Activated T-cell treated with anti-CD3 and anti-CD28 coated beads for 4 hours (primary cell): ENCODE measurements around the gene METTL2B.
A peak's percentile ranks its signal among the peaks of the same experiment; 100 is the strongest.
"Not testable (repeated sequence)": the region's sequence is repeated elsewhere in the genome, so short reads cannot be mapped to it uniquely, and the experiment has no call there.

Experiments
- DNase-seq: peaks from one replicate; pipeline ENCODE4 v3.0.0-alpha.2; 2020

Gene METTL2B

DNA sequence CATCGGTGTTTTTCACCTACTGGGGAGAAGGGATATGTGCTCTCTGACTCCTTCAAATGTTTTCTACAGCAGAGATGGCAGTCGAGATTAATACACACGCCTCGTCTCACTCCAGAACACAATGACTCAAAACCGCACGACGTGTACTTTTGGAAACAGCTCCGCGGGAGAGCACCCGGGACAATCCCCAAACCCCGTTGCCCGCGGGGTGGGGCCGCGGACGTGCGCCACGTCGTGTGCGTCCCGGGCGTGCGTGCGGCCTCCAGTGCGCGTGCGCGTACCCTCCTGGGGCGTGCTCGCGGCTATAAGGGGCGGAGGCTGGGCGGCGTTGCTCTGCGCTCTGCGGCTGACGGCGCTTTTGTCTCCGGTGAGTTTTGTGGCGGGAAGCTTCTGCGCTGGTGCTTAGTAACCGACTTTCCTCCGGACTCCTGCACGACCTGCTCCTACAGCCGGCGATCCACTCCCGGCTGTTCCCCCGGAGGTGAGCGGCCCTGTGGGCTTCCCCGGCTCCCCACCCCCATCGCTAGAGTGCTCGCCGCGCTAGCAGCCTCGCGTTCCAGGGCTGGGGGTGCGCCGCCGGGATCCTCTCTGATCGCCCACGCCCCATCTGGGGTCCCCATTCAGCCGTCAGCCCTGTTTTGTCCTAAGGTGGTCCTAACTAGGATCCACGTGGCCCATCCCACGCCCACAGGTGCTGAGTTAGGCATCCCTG, 20.8 kb upstream of the METTL2B start, which contains the start of gene HILPDA:
HILPDA (plus strand) TSS at position 336 of the 712 bp plus-strand sequence. CDS start 1,391 bp downstream, outside the sequence.
- peak; percentile 89 for DNase-seq

DNA sequence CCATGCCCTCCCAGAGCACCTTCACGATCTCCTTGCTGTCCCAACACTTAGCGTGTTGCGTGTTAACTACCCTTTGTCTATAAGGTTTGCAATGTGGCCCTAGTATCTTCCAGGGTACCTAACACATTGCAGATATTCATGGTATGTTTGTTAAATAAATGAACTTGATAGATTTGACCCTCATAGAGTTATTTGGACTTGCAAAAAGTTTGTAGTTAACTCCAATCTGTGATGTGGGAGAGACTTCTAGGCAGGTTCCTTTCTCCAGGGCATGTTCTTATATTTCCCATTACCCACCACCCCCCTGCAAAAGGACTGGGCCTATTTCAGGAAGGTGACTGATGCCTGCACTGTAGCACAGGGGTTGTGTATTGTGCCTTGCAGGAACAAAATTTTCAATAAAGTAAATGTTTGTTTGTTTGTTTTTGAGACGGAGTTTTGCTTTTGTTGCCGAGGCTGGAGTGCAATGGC, 20.3 kb upstream of the METTL2B start:
- no peak for DNase-seq

DNA sequence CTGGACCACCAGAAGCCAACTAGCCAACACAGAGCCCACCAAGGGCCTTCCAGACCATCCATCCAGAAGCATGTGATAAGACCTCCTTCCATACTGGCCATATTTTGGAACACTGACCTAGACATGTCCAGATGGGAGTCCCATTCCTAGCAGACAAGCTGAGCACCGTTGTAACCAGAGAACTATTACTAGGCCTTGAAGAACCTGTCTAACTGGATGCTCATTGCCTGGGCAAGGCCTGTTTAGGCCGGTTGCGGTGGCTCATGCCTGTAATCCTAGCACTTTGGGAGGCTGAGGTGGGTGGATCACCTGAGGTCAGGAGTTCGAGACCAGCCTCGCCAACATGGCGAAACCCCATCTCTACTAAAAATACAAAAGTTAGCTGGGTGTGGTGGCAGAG, 19.2 kb upstream of the METTL2B start:
- DNase-seq, result not testable (repeated sequence)

DNA sequence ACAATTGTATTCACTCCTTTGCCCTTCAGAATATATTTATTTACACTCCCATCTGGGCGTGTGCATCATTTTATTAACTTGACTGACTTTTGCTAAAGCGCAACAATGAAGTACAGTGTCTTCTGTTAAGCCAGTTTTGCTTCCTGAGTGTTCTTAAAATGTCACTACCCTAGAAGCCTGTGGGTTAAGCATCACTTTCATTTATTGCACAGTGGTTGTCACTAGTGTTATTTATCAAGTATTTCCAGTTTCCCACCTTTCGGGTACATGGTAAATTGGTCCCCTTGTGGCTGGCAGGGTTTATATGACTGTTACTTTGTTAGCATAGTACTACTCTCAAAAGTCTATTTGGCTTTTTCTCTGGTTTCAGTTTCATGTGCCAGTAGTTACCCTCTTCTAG, 17.6 kb upstream of the METTL2B start:
- DNase-seq, result no peak

DNA sequence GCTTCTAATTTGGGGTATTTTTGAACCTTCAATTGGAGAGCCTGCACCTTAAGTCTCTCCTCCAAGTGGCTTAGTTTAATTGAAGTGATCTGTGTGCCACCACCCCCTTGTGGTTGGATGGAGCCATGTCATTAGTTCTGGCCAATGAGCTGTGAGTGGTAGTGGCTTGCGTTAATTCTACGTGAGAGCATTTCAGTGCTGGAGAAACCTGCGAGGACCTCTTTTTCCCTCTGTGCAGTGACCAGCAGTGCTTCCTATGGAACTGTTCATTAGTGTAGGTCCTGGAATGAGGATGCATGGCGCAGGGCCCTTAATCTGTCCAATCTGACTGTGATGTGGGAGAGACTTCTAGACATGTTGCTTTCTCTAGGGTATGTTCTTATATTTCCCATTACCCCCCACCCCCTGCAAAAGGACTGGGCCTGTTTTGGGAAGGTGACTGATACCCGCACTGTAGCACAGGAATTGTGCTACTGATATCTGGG, 17.1 kb upstream of the METTL2B start:
- peak; percentile 48 for DNase-seq

DNA sequence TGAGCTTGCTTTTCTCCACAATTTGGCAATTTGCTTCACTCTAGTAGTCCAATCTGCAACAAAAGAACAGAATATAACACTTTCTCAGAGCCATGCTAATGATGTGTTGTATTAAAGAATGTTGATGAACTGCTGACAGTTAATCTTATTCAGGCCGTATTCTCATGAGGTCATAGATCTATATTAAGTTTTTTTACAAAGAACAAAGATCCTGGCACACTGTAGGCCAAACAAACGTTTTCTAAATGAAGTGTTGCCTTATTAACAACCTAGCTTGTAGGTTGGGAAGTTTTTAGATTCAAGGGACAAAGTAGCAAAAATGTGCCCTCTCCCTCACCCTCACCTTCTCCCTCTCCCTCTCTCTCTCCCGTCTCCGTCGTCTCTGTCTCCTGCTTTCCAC, 14.1 kb upstream of the METTL2B start:
- no peak for DNase-seq

DNA sequence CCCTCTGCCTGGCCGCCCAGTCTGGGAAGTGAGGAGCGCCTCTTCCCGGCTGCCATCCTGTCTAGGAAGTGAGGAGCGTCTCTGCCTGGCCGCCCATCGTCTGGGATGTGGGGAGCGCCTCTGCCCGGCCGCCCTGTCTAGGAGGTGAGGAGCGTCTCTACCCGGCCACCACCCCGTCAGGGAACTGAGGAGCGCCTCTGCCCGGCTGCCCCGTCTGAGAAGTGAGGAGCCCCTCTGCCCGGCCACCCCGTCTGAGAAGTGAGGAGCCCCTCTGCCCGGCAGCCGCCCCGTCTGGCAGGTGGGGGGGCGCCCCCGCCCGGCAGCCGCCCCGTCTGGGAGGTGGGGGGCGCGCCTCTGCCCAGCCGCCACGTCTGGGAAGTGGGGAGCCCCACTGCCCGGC, 13.2 kb upstream of the METTL2B start:
- not testable (repeated sequence) for DNase-seq

DNA sequence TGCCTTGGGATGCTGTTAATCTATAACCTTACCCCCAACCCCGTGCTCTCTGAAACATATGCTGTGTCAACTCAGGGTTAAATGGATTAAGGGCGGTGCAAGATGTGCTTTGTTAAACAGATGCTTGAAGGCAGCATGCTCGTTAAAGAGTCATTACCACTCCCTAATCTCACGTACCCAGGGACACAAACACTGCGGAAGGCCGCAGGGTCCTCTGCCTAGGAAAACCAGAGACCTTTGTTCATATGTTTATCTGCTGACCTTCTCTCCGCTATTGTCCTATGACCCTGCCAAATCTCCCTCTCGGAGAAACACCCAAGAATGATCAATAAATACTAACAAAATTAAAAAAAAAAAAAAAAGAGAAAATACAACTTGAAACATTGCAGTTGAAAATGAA, 12.6 kb upstream of the METTL2B start:
- DNase-seq, result not testable (repeated sequence)

DNA sequence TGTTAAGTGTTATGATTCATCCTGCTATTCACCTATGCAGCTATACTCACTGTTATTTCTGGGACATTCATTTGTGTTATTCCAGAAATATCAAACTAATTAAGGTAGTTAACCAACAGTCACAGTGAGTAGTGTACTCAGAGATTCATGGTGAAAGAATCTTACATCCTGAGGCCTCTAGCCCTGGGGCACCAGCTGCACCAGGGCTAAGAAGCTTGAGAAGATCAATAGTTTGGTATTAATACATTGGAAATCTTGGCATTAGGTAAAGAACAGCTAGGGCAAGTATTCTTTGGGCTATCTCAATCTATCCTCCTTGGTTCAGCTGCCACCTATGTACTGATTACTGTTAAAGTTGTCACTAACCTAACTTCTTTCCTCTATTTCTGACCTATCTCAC, 9.7 kb upstream of the METTL2B start:
- DNase-seq, result not testable (repeated sequence)

DNA sequence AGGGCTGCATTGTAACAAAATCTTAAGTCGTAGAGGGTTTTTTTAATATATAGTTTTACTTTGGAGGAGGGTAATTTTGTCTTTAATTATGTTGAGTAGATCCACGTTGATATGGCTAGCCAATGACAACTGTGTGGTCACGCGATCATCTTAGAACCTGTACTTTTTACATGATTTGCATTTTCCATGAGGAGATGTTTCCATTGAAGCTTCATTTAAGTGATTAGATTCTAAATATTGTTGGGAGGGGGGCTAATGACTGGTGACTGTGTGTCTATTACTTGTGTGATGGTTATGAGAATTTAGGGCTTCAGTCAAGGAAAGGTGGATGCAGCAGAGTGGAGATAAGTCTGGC, 765 bp downstream of the METTL2B start:
- DNase-seq, result not testable (repeated sequence)

DNA sequence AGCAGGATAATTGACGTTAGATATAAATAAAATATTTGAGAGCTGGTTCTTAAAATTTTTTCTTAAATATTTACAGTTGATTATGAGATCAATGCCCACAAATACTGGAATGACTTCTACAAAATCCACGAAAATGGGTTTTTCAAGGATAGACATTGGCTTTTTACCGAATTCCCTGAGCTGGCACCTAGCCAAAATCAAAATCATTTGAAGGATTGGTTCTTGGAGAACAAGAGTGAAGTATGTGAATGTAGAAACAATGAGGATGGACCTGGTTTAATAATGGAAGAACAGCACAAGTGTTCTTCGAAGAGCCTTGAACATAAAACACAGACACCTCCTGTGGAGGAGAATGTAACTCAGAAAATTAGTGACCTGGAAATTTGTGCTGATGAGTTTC, 2.5 kb downstream of the METTL2B start:
- not testable (repeated sequence) for DNase-seq

DNA sequence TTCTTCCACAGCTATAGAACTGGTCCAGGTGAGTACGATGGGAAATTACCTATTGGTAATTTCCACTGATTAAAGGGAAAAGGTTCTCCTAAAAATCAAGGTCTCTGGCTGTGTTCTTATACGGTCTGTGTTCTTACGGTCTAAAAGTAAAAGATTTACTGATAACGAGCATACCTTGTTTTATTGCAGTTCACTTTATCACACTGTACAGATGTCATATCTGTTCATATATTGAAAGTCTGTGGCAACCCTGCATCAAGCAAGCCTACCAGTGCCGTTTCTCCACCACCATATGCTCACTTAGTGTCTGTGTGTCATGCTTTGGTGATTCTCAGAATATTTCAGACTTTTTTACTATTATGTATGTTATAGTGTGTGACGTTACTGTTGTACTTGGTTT, 11.6 kb downstream of the METTL2B start:
- DNase-seq, result not testable (repeated sequence)

DNA sequence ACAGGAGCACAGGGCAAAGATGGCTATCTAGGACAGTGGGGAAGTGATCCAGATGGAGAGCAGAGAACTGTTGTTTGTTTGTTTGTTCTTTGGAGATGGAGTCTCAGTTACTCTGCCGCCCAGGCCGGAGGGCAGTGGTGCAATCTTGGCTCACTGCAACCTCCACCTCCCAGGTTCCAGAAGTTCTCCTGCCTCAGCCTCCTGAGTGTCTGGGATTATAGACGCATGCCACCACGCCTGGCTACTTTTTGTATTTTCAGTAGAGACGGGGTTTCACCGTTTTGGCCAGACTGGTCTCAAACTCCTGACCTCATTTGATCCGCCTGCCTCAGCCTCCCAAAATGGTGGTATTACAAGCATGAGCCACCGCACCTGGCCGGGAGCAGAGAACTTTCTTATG, 20.9 kb downstream of the METTL2B start:
- DNase-seq, result no peak

DNA sequence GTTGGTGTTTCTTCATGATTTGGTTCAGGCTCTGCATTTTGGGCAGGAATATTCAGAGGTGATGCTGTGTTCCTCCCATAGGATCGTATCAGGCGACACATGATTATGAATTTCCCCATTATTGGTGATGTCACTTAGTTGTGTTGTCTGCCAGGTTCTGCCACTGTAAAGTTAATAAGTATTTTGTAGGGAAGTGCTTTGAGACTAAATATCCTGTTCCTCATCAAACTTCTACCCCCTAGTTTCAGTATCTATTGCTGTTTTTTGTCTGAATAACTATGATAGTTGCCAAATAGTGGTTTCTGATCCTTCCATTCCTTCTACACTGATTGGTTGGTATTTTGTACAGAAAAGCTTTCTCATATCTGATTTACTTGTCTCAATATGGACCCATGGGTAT, 28.9 kb downstream of the METTL2B start:
- DNase-seq, result not testable (repeated sequence)

DNA sequence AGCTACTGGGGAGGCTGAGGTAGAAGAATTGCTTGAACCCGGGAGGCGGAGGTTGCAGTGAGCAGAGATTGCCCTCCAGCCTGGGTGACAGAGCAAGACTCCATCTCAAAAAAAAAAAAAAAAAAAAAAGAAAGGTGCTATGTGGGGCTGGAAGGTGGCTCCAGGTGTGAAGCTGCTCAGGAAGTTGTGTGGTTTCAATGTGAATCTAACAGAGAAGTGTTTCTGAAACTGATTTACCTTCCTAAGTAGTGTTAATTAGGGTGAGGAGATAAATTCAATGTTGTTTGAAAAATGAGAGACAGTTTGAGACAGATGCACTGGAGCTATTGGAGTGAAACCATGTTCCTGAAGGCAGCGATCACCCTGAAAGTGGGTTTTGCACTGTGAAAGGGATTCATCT, 30.3 kb downstream of the METTL2B start:
- DNase-seq, result not testable (repeated sequence)

DNA sequence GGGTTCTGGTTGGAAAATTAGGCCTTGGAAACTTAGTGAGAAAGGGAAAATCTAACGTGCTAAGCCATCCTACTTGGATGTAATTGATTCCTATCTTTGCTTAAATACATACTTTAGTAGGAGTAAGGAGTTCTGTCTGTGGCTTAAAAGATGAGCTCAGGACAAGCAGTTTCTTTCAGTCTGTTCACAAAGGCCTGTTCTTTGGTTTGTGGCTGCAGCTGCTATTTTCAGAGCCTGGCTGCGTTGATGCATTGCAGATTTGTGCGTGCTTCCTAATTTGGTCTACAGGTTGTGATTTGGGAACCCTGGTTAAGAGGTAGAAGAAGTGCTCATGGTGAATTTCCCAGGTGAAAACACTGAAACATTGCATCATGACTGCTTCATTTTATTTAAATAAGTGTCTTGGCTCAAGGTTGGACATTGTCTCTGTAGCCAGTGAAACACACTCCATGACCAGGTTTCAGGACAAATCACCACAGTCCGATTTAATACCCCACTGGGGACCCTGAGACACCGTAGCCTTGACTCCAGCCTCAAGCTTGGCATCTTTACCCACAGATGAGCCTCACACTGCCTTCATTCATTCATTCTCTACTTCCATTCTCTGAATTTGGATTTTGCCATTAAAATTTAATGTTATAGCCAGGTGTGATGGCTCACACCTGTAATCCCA, 30.9 kb downstream of the METTL2B start:
- DNase-seq, result not testable (repeated sequence)

DNA sequence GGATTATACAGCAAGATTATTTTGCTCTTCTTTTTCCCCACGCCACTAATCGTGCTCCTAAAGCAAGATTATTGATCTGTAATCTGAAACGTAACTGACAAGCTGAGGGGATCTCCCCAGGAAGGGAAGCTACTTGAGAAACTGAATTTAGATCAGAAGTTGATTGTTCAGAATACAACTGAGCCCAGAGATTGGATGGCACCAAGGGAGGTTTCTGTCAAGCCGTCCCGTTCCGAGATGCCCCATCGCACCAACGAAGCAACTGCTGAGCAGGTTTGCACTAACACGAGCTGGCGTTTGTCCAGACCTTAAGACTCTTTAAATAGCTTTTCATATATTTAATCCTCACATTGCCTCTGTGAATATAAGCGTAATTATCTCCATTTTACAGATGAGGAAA, 35.1 kb downstream of the METTL2B start:
- not testable (repeated sequence) for DNase-seq

DNA sequence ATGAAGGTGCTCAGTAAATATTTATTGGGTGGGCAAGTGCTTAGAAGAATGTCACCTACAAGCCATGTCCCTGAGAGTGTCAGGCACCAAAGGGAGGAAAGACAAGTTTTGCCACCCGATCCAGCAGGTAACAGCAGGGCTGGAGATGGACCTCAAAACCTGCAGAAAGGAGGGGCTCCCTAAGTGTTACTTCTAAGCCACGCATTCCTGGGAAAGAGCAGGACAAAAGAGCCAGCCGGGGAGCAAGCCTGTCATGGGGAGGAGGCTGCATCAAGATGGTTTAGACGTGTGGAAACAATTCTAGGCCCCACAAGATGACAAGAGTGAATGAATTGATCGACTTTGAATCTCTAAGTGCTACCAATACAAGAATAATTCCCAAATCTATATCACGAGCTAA, 38.7 kb downstream of the METTL2B start:
- DNase-seq, result not testable (repeated sequence)

DNA sequence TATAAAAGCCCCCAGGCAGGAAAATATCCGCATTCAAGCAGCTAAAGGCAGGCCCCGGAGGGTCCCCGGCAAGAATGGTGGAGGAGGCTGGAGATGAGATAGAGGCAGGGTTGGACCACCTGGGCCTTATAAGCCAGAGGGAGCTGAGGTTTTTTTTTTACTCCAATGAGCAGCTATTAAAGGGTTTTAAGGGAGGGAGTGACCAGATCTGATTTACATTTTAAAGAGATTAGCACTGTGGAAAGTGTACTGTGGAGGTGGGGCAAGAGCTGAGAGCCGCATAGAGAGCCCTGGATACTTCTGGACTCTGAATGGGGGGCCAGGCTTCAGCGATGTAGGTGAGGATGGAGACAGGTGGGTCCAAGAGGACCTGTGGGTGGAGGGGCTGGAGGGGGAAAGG, 40.5 kb downstream of the METTL2B start:
- DNase-seq, result not testable (repeated sequence)

DNA sequence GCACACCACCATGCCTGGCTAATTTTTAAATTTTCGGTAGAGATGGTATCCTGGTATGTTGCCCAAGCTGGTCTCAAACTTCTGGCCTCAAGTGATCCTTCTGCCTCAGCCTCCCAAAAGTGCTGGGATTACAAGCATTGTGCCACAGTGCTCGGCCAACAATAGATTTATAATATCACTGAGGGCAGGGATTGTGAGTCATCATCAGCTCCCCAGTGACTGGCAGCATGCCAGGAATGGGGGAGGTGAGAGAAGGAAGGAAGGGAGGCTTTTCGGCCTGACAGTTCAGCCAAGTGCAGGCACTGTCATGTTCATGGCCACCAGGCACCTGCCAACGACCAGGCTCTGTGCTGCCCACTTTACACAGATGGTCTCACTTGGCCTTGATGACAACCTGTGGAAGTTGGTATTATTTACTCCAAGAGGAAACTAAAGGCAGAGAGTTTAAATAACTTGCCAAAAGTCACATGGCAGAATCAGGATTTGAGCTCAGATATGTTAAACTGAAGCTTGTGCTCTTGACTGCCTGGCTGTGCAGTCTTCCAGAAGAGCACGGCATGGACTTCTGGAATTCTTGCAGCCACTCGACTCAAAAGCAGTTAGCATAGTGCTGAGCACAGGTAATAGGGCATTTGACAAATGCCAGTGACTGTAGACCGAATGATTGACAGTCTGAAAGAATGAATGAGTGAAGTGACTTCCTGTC, 46.8 kb downstream of the METTL2B start:
- DNase-seq, result peak; percentile 83

DNA sequence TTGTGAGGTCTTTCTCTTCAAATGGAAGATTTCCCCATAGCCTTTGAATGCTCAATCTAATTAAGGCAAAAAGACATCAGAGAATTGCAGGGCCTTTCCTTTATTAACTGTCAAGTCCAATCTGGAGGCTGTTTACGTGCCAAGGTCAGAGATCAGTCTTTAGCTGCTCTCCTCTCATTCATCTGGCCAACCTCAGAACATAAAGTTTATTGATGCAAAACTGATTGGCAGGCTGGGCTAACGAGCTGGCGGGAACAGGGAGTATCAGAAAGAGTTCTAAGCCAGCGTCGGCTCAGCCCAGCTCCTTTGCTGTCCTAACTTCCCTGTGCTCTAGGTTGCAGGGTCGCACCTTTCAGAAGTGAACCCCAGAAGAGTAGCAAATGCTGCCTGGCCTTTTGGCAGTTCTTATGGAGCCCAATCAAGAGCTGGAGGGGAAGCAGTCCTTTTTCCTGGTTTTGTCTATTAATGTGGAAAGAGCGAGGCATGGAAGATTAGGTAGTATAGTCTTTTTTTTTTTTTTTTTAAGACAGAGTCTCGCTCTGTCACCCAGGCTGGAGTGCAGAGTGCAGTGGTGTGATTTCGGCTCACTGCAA, 47.5 kb downstream of the METTL2B start:
- DNase-seq, result not testable (repeated sequence)

DNA sequence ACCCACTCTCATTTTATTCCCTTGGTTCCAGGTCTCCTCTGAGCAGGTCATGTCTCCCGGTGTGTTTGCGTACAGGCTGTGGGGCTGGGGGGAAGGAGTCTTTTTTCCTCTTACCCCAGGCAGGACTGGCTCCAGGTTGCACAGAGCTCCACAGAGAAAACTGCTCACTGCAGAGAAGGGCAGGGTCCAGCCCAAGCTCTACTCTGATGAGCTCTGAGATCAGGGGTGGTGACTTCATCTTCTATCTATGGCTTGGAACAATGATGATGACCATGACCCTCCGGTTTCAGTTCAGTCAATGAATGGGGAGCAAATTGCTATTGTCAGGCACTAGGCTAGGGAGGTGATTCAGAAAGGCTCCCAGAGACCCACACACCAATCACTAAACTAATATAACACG, 49.0 kb downstream of the METTL2B start:
- not testable (repeated sequence) for DNase-seq

DNA sequence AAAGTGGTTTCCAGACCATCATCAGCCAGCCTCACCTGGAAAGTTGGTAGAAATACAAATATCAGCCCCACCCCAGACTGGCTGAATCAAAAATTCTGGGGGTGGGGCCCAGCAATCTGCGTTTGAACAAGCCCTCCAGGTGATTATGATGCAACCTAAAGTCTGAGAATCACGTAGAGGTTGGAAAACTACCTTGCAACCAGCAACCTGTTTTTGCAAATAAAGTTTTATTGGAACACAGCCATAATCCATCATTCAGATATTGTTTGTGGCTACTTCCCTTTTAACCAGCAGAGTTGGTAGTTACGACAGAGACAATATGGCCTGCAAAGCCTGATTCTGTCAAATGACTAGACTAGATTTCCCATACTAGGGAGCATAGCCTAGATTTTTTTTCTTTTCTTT, 49.5 kb downstream of the METTL2B start:
- not testable (repeated sequence) for DNase-seq
